Astrocyte of the spinal cord (primary cell): ENCODE results near the gene TULP4.
A peak's percentile ranks its signal among the peaks of the same experiment; 100 is the strongest.
"Not testable (repeated sequence)": the region's sequence is repeated elsewhere in the genome, so short reads cannot be mapped to it uniquely, and the experiment has no call there.

ENCODE experiments used
- DNase-seq: peaks from one replicate; pipeline ENCODE4 v3.0.0; 2011; ENCODE audit warnings: low read depth, low spot score
- H3K4me3 ChIP-seq: 2 replicates; pipeline ENCODE4 v1.5.1; 2011; ENCODE audit warnings: low read depth, mild to moderate bottlenecking, low read length, moderate library complexity
- in situ Hi-C: cut with HindIII; loops from 2 replicates; pipeline ENCODE4 v1.10.0; 2017; ENCODE audit warnings: low sequenced_read_pairs
- TF ChIP-seq, protein P1 (sequence below): IDR thresholded peaks from 2 replicates; pipeline ENCODE4 v1.5.1; 2012; ENCODE audit warnings: low read depth, mild to moderate bottlenecking, low read length, inconsistent platforms

Gene TULP4

DNA sequence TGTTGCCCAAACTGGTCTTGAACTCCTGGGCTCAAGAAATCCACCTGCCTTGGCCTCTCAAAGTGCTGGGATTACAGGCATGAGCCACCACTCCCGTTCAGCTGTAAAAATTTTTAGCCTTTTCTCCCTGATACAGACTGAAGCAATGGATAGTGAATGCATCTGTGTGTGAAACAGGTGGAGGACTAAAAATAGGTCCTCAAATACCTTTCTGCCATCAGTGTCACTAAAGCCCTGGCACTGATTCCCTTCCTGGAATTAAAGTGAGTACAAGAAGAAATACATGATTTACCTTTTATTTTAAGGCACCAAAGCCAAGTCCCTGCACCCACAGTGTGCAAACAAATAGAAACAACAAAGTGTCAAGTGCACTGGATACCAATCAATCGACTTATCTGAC lies 25.1 kb downstream of the TULP4 start:
- in situ Hi-C loops: no loop called here
- DNase-seq: no peak
- no peak overlapping the region for H3K4me3 ChIP-seq
- TF ChIP-seq, protein P1, sequence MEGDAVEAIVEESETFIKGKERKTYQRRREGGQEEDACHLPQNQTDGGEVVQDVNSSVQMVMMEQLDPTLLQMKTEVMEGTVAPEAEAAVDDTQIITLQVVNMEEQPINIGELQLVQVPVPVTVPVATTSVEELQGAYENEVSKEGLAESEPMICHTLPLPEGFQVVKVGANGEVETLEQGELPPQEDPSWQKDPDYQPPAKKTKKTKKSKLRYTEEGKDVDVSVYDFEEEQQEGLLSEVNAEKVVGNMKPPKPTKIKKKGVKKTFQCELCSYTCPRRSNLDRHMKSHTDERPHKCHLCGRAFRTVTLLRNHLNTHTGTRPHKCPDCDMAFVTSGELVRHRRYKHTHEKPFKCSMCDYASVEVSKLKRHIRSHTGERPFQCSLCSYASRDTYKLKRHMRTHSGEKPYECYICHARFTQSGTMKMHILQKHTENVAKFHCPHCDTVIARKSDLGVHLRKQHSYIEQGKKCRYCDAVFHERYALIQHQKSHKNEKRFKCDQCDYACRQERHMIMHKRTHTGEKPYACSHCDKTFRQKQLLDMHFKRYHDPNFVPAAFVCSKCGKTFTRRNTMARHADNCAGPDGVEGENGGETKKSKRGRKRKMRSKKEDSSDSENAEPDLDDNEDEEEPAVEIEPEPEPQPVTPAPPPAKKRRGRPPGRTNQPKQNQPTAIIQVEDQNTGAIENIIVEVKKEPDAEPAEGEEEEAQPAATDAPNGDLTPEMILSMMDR: no peak

DNA sequence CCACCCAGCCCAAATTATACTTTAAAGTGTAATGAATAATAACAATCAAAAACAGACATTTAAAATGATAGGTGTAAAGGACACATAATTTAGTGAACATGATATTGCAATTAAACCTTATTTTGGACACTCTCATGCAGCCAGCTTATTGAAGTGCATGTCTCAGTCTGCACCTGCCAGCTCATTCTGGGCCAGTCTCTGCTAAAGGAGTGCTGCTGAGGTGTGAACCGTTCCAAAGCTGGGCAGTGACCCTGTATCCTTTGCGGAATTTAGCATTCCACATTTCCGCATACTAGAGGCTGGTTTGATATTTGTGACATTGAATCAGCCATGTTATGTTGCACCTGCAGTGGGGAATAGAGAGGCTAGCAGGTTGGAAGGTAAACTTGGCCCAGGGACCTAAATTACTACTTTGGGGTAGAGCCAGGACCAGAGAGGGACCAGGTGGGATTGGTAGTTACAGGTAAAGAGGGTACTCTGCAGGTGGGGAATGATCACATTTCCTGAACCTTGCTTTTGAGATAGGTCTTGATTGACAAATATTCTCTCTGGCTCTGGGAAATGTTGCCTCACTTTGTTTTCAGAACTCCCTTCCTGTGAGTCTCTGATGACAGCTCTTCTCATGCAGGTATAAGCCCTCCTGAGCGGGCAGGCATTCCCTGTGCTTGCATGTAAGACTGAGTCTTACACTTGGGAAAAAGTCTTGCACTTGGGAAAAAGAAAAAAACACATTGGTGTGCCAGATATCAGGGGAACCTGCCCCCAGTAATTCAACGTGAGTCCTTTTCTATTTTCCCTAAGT lies 26.2 kb downstream of the TULP4 start:
- no peak overlapping the region for H3K4me3 ChIP-seq
- TF ChIP-seq, protein P1: no peak
- no peak for DNase-seq
- in situ Hi-C loops: no loop called here

DNA sequence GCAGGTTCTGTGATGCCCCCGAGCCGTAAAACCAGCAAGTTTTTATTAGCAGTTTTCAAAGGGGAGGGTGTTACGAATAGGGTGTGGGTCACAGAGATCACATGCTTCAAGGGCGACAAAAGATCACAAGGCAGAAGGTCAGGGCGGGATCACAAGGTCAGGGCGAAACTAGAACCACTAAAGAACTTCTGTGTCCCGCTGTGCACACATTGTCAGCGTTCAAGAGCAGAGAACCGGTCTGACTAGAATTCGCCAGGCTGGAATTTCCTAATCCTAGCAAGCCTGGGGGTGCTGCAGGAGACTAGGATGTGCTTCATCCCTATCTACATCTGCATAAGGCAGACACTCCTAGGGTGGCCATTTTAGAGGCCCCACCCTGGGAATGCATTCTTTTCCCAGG lies 26.9 kb downstream of the TULP4 start:
- in situ Hi-C loops, DNase-seq, H3K4me3 ChIP-seq: not testable (repeated sequence)

DNA sequence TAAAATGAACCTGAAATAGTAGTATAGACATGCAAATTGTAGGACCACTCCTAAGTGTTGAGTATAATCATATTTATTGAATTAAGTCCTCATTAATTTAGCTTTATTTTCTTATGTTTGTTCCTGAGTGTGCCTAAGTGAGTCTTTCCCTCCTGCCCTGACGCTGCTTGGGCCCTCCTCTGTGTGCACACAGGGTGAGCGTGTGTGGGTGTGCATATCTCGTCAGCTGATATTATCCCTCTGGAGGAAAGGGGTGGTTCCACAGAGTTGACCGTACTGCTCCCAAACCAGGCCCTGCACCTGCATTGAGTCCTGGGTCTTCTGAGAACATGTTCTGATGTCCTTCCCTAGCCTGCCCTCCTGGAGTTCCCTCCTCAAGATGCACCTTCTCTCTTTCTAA lies 28.0 kb downstream of the TULP4 start:
- H3K4me3 ChIP-seq: no peak overlapping the region
- DNase-seq: no peak
- in situ Hi-C loops: no loop called here
- TF ChIP-seq, protein P1: no peak

DNA sequence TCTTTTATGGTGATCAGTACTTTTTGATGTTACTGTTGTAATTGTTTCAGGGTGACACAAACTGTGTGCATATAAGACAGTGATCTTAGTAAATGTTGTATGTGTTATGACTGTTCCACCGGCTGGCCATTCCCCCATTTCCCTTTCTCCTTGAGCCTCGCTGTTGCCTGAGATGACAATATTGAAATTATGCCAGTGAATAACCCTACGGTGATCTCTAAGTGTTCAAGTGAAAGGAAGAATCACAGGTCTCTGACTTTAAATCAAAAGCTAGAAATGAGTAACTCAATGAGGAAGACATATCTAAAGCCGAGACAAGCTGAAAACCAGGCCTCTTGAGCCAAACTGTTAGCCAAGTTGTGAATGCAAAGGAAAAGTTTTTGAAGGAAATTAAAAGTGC lies 32.3 kb downstream of the TULP4 start:
- TF ChIP-seq, protein P1: no peak
- no peak overlapping the region for H3K4me3 ChIP-seq
- in situ Hi-C loops: no loop called here
- DNase-seq: no peak

DNA sequence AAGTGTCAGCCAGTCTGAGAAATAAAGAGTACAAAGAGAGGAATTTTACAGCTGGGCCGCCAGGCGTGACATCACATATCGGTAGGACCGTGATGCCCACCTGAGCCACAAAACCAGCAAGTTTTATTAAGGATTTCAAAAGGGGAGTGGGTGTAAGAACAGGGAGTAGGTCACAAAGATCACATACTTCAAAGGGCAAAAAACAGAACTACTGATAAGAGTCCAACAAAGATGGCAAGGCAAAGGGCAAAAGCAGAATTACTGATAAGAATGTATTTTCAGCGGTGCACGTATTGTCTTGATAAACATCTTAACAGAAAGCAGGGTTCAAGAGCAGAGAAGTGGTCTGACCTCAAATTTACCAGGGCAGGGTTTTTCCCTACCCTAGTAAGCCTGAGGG lies 33.2 kb downstream of the TULP4 start:
- in situ Hi-C loops, H3K4me3 ChIP-seq, DNase-seq: not testable (repeated sequence)

DNA sequence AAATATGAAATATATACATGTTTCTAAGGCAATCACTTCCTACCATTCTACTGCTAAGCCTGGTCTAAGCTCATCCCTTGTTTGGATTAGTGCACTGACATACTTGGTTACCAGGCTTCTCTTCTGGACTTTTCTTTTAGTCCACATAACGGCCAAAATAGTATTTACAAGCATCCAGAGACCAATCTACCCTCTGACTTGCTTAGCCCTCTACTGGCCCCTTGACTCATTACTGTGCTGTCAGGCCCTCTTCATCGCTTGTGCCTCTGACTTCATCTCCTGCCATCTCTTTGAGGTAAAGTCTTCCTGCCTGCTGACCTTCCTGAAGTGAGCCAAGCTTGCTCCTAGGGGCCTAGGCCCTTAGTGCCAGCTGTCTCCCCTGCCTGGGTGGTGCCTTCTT lies 35.1 kb downstream of the TULP4 start:
- TF ChIP-seq, protein P1: peak; percentile 21
- no peak for DNase-seq
- H3K4me3 ChIP-seq: no peak overlapping the region
- in situ Hi-C loops: no loop called here

DNA sequence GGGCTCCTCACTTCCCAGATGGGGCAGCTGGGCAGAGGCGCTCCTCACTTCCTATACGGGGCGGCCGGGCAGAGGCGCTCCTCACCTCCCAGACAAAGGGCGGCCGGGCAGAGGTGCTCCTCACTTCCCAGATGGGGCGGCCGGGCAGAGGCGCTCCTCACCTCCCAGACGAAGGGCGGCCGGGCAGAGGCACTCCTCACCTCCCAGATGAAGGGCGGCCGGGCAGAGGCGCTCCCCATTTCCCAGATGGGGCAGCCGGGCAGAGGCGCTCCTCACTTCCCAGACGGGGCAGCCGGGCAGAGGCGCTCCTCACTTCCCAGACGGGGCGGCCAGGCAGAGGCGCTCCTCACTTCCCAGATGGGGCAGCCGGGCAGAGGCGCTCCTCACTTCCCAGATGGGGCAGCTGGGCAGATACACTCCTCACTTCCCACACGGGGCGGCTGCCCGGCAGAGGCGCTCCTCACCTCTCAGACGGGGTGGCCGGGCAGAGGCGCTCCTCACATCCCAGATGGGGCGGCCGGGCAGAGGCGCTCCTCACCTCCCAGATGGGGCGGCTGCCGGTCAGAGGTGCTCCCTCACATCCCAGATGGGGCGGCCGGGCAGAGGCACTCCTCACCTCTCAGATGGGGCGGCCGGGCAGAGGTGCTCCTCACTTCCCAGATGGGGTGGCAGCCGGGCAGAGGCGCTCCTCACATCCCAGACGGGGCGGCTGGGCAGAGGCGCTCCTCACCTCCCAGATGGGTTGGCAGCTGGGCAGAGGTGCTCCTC lies 36.7 kb downstream of the TULP4 start:
- in situ Hi-C loops, H3K4me3 ChIP-seq, DNase-seq: not testable (repeated sequence)

DNA sequence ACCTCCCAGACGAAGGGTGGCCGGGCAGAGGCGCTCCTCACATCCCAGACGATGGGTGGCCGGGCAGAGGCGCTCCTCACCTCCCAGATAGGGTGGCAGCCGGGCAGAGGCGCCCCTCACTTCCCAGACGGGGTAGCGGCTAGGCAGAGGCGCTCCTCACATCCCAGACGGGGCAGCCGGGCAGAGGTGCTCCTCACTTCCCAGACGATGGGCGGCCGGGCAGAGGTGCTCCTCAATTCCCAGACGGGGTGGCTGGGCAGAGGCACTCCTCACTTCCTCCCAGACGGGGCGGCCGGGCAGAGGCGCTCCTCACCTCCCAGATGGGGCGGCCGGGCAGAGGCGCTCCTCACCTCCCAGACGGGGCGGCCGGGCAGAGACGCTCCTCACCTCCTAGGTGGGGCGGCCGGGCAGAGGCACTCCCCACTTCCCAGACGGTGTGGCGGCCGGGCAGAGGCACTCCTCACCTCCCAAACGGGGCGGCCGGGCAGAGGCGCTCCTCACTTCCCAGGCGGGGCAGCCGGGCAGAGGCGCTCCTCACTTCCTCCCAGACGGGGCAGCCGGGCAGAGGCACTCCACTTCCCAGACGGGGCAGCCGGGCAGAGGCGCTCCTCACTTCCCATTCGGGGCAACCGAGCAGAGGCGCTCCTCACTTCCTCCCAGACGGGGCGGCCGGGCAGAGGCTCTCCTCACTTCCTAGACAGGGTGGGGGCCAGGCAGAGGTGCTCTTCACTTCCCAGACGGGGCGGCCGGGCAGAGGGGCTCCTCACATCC lies 37.4 kb downstream of the TULP4 start:
- DNase-seq, H3K4me3 ChIP-seq, in situ Hi-C loops: not testable (repeated sequence)

DNA sequence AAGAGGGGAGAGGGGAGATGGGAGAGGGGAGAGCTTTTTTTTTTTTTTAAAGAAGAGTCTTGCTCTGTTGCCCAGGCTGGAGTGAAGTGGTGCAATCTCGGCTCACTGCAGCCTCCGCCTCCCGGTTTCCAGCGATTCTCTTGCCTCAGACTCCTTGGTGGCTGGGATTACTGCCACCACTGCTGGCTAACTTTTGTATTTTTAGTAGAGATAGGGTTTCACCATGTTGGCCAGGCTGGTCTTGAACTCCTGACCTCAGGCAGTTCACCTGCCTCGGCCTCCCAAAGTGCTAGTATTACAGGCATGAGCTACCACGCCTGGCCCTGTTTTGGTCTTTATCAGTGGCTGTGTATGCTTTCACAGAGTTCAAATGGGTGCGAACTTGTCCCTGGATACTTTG lies 38.5 kb downstream of the TULP4 start:
- DNase-seq, in situ Hi-C loops, H3K4me3 ChIP-seq: not testable (repeated sequence)
